HepG2 (cell line): ENCODE measurements around the gene CNNM2.

Experiments used
- ATF3 ChIP-seq: sonication (generic); formaldehyde crosslinking; IDR thresholded peaks from 2 replicates; pipeline ENCODE4 v1.4.0; 2020; ENCODE audit warnings: missing genetic modification reagents
- CREB3 ChIP-seq: sonication (generic); formaldehyde crosslinking; IDR thresholded peaks from 2 replicates; pipeline ENCODE4 v1.5.0; 2020; ENCODE audit warnings: missing genetic modification reagents
- EP300 ChIP-seq, 3 experiments: sonication (generic) in 1 of 3; formaldehyde crosslinking in 1 of 3; IDR thresholded peaks; 2 replicates each; pipeline versions ENCODE4 v1.5.1 to v1.6.1; 2011 to 2020; ENCODE audit warnings: low read depth in 2 of 3, low read length in 2 of 3, borderline replicate concordance in 1 of 3, improper control_type of control experiment in 1 of 3, mild to moderate bottlenecking in 1 of 3, missing genetic modification reagents in 1 of 3, moderate library complexity in 1 of 3
- GTF2F1 ChIP-seq: fragments of 150-350 bp; IDR thresholded peaks from 2 replicates; pipeline ENCODE4 v1.6.1; 2014; ENCODE audit warnings: low read length
- POLR2A ChIP-seq, 2 experiments: IDR thresholded peaks; 2 replicates each; pipeline ENCODE4 v1.6.1; 2011; ENCODE audit warnings: low read depth in 2 of 2, low read length in 2 of 2, mild to moderate bottlenecking in 1 of 2, moderate library complexity in 1 of 2; ENCODE audit not compliant: insufficient read depth in 1 of 2
- RAD51 ChIP-seq: fragments of 450-650 bp; IDR thresholded peaks from 2 replicates; pipeline ENCODE4 v1.6.1; 2016; ENCODE audit warnings: borderline replicate concordance
- SCMH1 ChIP-seq: sonication (generic); formaldehyde crosslinking; IDR thresholded peaks from 2 replicates; pipeline ENCODE4 v1.9.0; 2021; ENCODE audit warnings: missing genetic modification reagents, mild to moderate bottlenecking, borderline replicate concordance
- TGIF2 ChIP-seq: IDR thresholded peaks from 2 replicates; pipeline ENCODE4 v1.6.1; 2016; ENCODE audit warnings: control low read depth, missing compliant biosample characterization
- ZNF484 ChIP-seq: sonication (generic); formaldehyde crosslinking; IDR thresholded peaks from 2 replicates; pipeline ENCODE4 v1.5.1; 2020; ENCODE audit warnings: mild to moderate bottlenecking, low read depth, missing genetic modification reagents, borderline replicate concordance
- ZNF720 ChIP-seq: sonication (generic); formaldehyde crosslinking; IDR thresholded peaks from 2 replicates; pipeline ENCODE4 v1.4.0; 2020; ENCODE audit warnings: missing genetic modification reagents
- ZSCAN31 ChIP-seq: sonication (generic); formaldehyde crosslinking; IDR thresholded peaks from 2 replicates; pipeline ENCODE4 v1.5.0; 2020; ENCODE audit warnings: low read depth, mild to moderate bottlenecking, missing genetic modification reagents

DNA sequence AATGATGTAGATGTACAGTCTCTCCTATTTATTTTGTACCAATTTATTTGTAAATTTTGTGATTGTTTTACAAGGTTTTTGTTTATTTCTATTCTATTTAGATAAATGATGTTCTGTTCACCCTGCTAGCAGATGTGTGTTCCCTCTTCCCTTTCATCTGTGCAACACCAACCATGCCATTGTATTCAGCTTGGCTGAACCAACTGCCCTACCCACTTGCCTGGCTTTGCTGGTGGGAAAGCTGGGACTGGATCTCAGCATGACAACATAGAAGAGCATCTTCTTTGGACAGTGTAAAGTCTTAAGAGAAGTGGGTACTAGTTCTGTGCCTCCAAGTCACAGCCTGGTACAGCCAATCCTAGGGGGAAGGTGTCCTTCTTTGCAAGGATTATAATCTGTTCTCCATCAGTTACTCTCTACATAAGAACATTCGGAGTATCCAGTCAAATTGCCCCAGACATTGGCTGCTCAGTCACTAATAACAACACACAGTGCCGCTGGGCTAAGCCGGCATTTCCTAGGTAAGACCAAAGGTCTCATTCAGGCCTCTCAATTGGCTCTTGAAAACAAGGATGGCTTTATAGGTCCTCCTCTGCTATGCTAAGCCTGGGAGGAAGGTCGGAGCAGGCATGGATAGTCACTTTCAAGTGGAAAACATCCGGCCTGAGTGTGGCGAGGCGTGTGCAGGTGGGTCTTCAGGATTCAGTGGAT, 165.3 kb downstream of the CNNM2 start:
- TF ChIP-seq ZNF484 (CRISPR knock-in tag) (no peak), EP300 (IDR thresholded peaks at IDR 0.05; ENCODE audit: low read depth in 2 of 2, low read length in 2 of 2) (no peak), EP300 (CRISPR knock-in tag; IDR thresholded peaks at IDR 0.05; ENCODE audit: borderline replicate concordance) (no peak), ATF3 (CRISPR knock-in tag) (no peak), CREB3 (CRISPR knock-in tag) (no peak), ZSCAN31 (CRISPR knock-in tag) (no peak), TGIF2 (CRISPR knock-in tag) (no peak), GTF2F1 (no peak), SCMH1 (CRISPR knock-in tag) (no peak), ZNF720 (no peak), POLR2A (IDR thresholded peaks at IDR 0.05; ENCODE audit: insufficient read depth in 1 of 2, low read depth in 2 of 2, low read length in 2 of 2) (no peak), RAD51 (no peak)
